ENCODE results near the gene E2F8.

DNA sequence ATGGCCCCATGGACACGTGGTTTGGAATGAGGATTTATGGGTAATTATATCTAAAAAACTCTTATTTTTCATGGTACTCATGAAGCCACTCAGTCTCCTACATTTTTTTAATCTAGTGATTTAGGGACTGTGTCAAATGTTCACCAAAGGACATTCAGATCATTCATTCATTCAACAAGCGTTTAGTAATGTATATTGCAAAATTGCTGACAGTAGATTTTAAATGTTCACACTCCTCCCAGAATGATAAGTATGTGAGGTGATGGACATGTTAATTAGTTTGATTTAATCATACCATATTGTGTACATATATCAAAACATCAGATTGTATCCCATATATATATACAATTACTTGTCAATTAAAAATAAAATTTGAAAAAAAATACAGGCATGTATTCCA is 40.8 kb upstream of the E2F8 start:
- TF ChIP-seq EZH2phosphoT487 (conservative IDR thresholded peaks at IDR 0.05; ENCODE audit: low read length): no peak
- TF ChIP-seq, protein P1, sequence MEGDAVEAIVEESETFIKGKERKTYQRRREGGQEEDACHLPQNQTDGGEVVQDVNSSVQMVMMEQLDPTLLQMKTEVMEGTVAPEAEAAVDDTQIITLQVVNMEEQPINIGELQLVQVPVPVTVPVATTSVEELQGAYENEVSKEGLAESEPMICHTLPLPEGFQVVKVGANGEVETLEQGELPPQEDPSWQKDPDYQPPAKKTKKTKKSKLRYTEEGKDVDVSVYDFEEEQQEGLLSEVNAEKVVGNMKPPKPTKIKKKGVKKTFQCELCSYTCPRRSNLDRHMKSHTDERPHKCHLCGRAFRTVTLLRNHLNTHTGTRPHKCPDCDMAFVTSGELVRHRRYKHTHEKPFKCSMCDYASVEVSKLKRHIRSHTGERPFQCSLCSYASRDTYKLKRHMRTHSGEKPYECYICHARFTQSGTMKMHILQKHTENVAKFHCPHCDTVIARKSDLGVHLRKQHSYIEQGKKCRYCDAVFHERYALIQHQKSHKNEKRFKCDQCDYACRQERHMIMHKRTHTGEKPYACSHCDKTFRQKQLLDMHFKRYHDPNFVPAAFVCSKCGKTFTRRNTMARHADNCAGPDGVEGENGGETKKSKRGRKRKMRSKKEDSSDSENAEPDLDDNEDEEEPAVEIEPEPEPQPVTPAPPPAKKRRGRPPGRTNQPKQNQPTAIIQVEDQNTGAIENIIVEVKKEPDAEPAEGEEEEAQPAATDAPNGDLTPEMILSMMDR (IDR thresholded peaks at IDR 0.05; ENCODE audit: insufficient read depth, low read length, poor library complexity, severe bottlenecking): no peak

Measured in SU-DHL-6 (cell line).